ENCODE data around the gene ZNHIT2. TPM values are rescaled to one million over a fixed set of nuclear protein-coding genes. Genes with fewer than 3 reads are reported as not detected.

The ZNHIT2 gene
- total and polyA plus RNA-seq, 2 of the 13 experiments (the other 11 are each of a cell fraction or from before 2014, with no cell fraction given): 1.1 to 6.5 TPM

DNA sequence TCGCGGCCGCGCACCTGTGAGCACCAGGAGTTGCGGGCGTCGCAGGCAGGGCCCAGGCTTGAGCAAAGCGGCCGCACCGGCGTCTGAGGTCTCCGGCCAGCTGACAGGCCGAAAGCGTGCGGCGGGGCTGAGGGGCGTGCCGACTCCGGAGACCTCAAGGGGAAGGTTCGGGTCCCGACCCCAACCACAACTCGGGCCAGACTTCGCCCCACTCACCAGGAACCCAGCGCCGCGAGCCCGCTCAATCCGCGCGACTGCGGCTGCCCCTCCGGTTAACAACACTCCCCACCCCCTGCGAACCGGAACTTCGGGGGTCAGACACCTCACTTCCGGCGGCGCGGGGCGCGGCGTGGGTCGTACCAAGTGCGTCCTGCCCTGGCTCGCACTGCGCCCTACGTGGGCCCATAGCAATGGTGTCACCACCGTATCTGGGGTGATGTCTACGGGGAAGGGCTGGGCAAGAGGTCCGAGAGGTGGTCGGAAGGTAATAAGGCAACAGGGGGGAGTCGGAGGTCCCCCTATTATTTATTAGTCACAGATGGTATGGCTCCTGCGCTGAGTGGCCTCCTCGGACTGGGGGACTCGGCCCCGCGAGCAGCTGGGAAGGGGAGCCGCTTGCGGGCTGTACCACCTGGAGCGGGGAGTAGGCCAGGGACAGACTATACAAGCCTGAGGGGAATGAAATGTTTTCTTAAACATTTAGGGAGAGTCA lies 16.9 kb upstream of the ZNHIT2 start, which contains the start of gene SYVN1 (continued):
- TF ChIP-seq ZNF737 (CRISPR knock-in tag; IDR thresholded peaks at IDR 0.05; ENCODE audit: borderline replicate concordance): 0 out of 2 replicates have a peak, but pooled peaks have one; percentile 50
- TF ChIP-seq, protein P1, sequence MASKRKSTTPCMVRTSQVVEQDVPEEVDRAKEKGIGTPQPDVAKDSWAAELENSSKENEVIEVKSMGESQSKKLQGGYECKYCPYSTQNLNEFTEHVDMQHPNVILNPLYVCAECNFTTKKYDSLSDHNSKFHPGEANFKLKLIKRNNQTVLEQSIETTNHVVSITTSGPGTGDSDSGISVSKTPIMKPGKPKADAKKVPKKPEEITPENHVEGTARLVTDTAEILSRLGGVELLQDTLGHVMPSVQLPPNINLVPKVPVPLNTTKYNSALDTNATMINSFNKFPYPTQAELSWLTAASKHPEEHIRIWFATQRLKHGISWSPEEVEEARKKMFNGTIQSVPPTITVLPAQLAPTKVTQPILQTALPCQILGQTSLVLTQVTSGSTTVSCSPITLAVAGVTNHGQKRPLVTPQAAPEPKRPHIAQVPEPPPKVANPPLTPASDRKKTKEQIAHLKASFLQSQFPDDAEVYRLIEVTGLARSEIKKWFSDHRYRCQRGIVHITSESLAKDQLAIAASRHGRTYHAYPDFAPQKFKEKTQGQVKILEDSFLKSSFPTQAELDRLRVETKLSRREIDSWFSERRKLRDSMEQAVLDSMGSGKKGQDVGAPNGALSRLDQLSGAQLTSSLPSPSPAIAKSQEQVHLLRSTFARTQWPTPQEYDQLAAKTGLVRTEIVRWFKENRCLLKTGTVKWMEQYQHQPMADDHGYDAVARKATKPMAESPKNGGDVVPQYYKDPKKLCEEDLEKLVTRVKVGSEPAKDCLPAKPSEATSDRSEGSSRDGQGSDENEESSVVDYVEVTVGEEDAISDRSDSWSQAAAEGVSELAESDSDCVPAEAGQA (IDR thresholded peaks at IDR 0.05; ENCODE audit: low read depth): peak; percentile 66; the same call in 1 of the 2 replicates
- TF ChIP-seq, protein P1 (CRISPR knock-in tag; IDR thresholded peaks at IDR 0.05; ENCODE audit: borderline replicate concordance): 0 out of 2 replicates have a peak, but pooled peaks have one; percentile 21
- TF ChIP-seq KDM4B (CRISPR knock-in tag; IDR thresholded peaks at IDR 0.05): no peak
- no peak; the same call in none of the 2 replicates for TF ChIP-seq SAFB2 (CRISPR knock-in tag; IDR thresholded peaks at IDR 0.05; ENCODE audit: borderline replicate concordance, low read depth)
- TF ChIP-seq HNF4G (IDR thresholded peaks at IDR 0.05; ENCODE audit: borderline replicate concordance, low read depth, low read length): no peak
- 0 out of 2 replicates have a peak, but pooled peaks have one; percentile 17 for TF ChIP-seq HNF4G (CRISPR knock-in tag; IDR thresholded peaks at IDR 0.05; ENCODE audit: borderline replicate concordance, low read depth)
- TF ChIP-seq, protein P2, sequence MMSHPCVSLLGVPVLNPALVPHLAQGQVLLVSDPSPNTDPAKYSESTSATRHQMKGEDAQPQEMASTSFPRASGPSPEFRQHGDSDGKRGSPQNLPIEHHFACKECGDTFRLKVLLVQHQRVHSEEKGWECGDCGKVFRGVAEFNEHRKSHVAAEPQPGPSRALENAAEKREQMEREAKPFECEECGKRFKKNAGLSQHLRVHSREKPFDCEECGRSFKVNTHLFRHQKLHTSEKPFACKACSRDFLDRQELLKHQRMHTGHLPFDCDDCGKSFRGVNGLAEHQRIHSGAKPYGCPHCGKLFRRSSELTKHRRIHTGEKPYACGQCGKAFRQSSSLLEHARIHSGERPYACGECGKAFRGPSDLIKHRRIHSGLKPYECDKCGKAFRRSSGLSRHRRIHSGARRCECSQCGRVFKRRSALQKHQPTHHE (CRISPR knock-in tag; IDR thresholded peaks at IDR 0.05; ENCODE audit: borderline replicate concordance): peak; percentile 53; the same call in 1 of the 2 replicates
- TF ChIP-seq SNRNP70 (IDR thresholded peaks at IDR 0.05; ENCODE audit: low read depth, low read length): no peak
- no peak for TF ChIP-seq U2AF1 (optimal IDR thresholded peaks at IDR 0.05; ENCODE audit: low read depth, low read length)
- peak; percentile 37 for TF ChIP-seq JARID2 (CRISPR knock-in tag; IDR thresholded peaks at IDR 0.05; ENCODE audit: insufficient replicate concordance)
- TF ChIP-seq ZFP36L2 (CRISPR knock-in tag; IDR thresholded peaks at IDR 0.05): no peak
- TF ChIP-seq SIX1 (CRISPR knock-in tag; IDR thresholded peaks at IDR 0.05; ENCODE audit: borderline replicate concordance): peak; percentile 14; the same call in 1 of the 2 replicates
- peak; percentile 83; the same call in 1 of the 2 replicates for TF ChIP-seq ZFP62 (CRISPR knock-in tag; IDR thresholded peaks at IDR 0.05)
- TF ChIP-seq, protein P3, sequence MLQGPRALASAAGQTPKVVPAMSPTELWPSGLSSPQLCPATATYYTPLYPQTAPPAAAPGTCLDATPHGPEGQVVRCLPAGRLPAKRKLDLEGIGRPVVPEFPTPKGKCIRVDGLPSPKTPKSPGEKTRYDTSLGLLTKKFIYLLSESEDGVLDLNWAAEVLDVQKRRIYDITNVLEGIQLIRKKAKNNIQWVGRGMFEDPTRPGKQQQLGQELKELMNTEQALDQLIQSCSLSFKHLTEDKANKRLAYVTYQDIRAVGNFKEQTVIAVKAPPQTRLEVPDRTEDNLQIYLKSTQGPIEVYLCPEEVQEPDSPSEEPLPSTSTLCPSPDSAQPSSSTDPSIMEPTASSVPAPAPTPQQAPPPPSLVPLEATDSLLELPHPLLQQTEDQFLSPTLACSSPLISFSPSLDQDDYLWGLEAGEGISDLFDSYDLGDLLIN (CRISPR knock-in tag; IDR thresholded peaks at IDR 0.05; ENCODE audit: borderline replicate concordance): peak; percentile 64; the same call in 1 of the 2 replicates
